A673 (cell line): ENCODE measurements around the gene DCLK2. TPM values are rescaled to one million over a fixed set of nuclear protein-coding genes. Genes with fewer than 3 reads are reported as not detected.

Experiments used
- BruUV-seq: library from RNA; stranded (reverse); fragments of 400-500 nt; replicated peaks from 2 replicates; lab custom pipeline; 2021; lab: Mats Ljungman, UMichigan
- CTCF ChIA-PET: fragments of 300-600 bp; sonication (Branson Sonifier 250); formaldehyde crosslinking; loops from one replicate; lab custom pipeline; 2022; ENCODE audit warnings: antibody characterized with exemption; lab: Charles Lee
- POLR2A ChIA-PET: fragments of 300-600 bp; sonication (Branson Sonifier 250); formaldehyde crosslinking; loops from one replicate; lab custom pipeline; 2022; ENCODE audit warnings: antibody characterized with exemption; ENCODE audit not compliant: low non-redundant PET; lab: Charles Lee
- DNase-seq: peaks from one replicate; pipeline ENCODE4 v3.0.0-alpha.2; 2015; ENCODE audit warnings: low spot score
- H3K27ac ChIP-seq: fragments of 200-600 bp; sonication (generic); 2 replicates; pipeline ENCODE4 v1.5.1; 2016; ENCODE audit warnings: mixed run types, low read depth, mild to moderate bottlenecking, mixed read lengths, antibody characterized with exemption, low read length; ENCODE audit not compliant: poor library complexity, severe bottlenecking
- H3K27me3 ChIP-seq: fragments of 200-600 bp; sonication (generic); replicated peaks from 2 replicates; pipeline ENCODE4 v1.6.1; 2017; ENCODE audit warnings: mixed run types, low read depth, mild to moderate bottlenecking, mixed read lengths, antibody characterized with exemption, low read length; ENCODE audit not compliant: insufficient read depth, poor library complexity
- H3K36me3 ChIP-seq: fragments of 200-600 bp; sonication (generic); 2 replicates; pipeline ENCODE4 v1.6.1; 2016; ENCODE audit warnings: mixed run types, mild to moderate bottlenecking, mixed read lengths, antibody characterized with exemption, low read length; ENCODE audit not compliant: insufficient read depth, poor library complexity, severe bottlenecking
- H3K4me1 ChIP-seq: fragments of 200-600 bp; sonication (generic); 2 replicates; pipeline ENCODE4 v1.6.1; 2017; ENCODE audit warnings: mixed run types, mild to moderate bottlenecking, mixed read lengths, antibody characterized with exemption, low read length; ENCODE audit not compliant: insufficient read depth, poor library complexity, severe bottlenecking
- H3K4me3 ChIP-seq: fragments of 200-600 bp; sonication (generic); 2 replicates; pipeline ENCODE4 v1.5.1; 2016; ENCODE audit warnings: low read depth, mixed run types, mild to moderate bottlenecking, mixed read lengths, low read length; ENCODE audit not compliant: poor library complexity, severe bottlenecking
- H3K9me3 ChIP-seq: fragments of 200-600 bp; sonication (generic); 2 replicates; pipeline ENCODE4 v1.6.1; 2016; ENCODE audit warnings: mixed run types, low read depth, mild to moderate bottlenecking, mixed read lengths, antibody characterized with exemption, low read length; ENCODE audit not compliant: poor library complexity, severe bottlenecking
- CTCF ChIP-seq: fragments of 300-800, 200-600 bp; sonication (generic); conservative IDR thresholded peaks from 2 replicates; pipeline ENCODE4 v1.5.1; 2017; ENCODE audit warnings: low read depth, mild to moderate bottlenecking, antibody characterized with exemption, low read length, moderate library complexity, mixed read lengths
- EZH2 ChIP-seq: fragments of 200-600 bp; sonication (generic); IDR thresholded peaks from 2 replicates; pipeline ENCODE4 v1.6.1; 2017; ENCODE audit warnings: borderline replicate concordance, low read depth, mild to moderate bottlenecking, mixed read lengths, antibody characterized with exemption, low read length; ENCODE audit not compliant: poor library complexity, severe bottlenecking
- intact Hi-C: fragments of 100-400 bp; cut with micrococcal nuclease; formaldehyde crosslinking; loops from one replicate; pipeline ENCODE4 v1.10.0; 2022; ENCODE audit not compliant: unreplicated experiment
- total RNA-seq: library from RNA; stranded (reverse); gene quantifications from 2 replicates; pipeline ENCODE4 v1.2.3, GENCODE V29; 2021

The DCLK2 gene
- total RNA-seq, 1 experiment from 2014 or later = 4.9 TPM

GRCh38 chr4:150079081-150079581, 886 bp downstream of the DCLK2 start:
- BruUV-seq = no TSS peak
- ChIA-PET CTCF (interaction anchor here (1.1 kb wide), 1 partner anchor 138 kb away, joined by 3 read pairs; no protein-coding TSS in a partner anchor), POLR2A (interaction anchor here (0.5 kb wide), 1 partner anchor 8 kb away, joined by 3 read pairs; no protein-coding TSS in a partner anchor)
- peak; percentile 60 for DNase-seq
- H3K9me3 ChIP-seq = no peaks in the 10 kb centered on the region
- intact Hi-C loops = no loop called here
- no peaks in the 10 kb centered on the region for H3K27me3 ChIP-seq
- peak overlapping the region; percentile 33 for H3K27ac ChIP-seq
- no peak for TF ChIP-seq CTCF
- TF ChIP-seq EZH2 = no peak
- H3K4me1 ChIP-seq = peaks cover 10% of the 10 kb centered on the region
- H3K36me3 ChIP-seq = no peaks in the 10 kb centered on the region
- peak overlapping the region; percentile 79 for H3K4me3 ChIP-seq

- DNase-seq = peak; percentile 40
- no peak overlapping the region for H3K27ac ChIP-seq
- H3K4me1 ChIP-seq = peaks cover 10% of the 10 kb centered on the region
- no peaks in the 10 kb centered on the region for H3K9me3 ChIP-seq
- no peaks in the 10 kb centered on the region for H3K36me3 ChIP-seq
- ChIA-PET CTCF (no interaction called here), POLR2A (no interaction called here)
- H3K27me3 ChIP-seq = no peaks in the 10 kb centered on the region
- no peak overlapping the region for H3K4me3 ChIP-seq
- intact Hi-C loops = no loop called here
- no peak for TF ChIP-seq CTCF
- BruUV-seq = no TSS peak
Measured at GRCh38 chr4:150080337-150080736, 2.1 kb downstream of the DCLK2 start.

GRCh38 chr4:150080875-150081274, 2.6 kb downstream of the DCLK2 start:
- CTCF ChIA-PET = no interaction called here
- TF ChIP-seq CTCF = no peak
- DNase-seq = no peak
- no peak overlapping the region for H3K27ac ChIP-seq
- no peaks in the 10 kb centered on the region for H3K9me3 ChIP-seq
- no TSS peak for BruUV-seq
- intact Hi-C loops = no loop called here
- no peak overlapping the region for H3K4me3 ChIP-seq
- H3K4me1 ChIP-seq = peaks cover 10% of the 10 kb centered on the region
- no peaks in the 10 kb centered on the region for H3K27me3 ChIP-seq
- no peaks in the 10 kb centered on the region for H3K36me3 ChIP-seq
- POLR2A ChIA-PET = no interaction called here
